ENCODE results near the gene CD109.
A peak's percentile ranks its signal among the peaks of the same experiment; 100 is the strongest.

CD109 gene

GRCh38 chr6:73695619-73696421 is at the start of gene CD109:
CD109 (plus strand) TSS chr6:73696203; CDS start chr6:73696216, 13 bp downstream.
- Histone ChIP-seq H3K27me3 (ENCODE audit: control insufficient read depth, insufficient read depth, low read length) (peaks cover 26% of the 10 kb centered on the region), H3K9me3 (ENCODE audit: control insufficient read depth, low read depth, low read length) (no peaks in the 10 kb centered on the region), H3K4me3 (ENCODE audit: low read length) (peak within 1 kb of the TSS; percentile 68), H3K4me1 (ENCODE audit: control insufficient read depth, low read depth, low read length) (peaks cover 9% of the 10 kb centered on the region), H3K36me3 (ENCODE audit: control insufficient read depth, low read depth, low read length) (no peaks in the 10 kb centered on the region), H3K9ac (ENCODE audit: low read length) (peak within 1 kb of the TSS; percentile 47), H3K27ac (ENCODE audit: low read length) (no peak within 1 kb of the TSS)

GRCh38 chr6:73648166-73648565 is 47.8 kb upstream of the CD109 start:
- H3K9ac ChIP-seq (ENCODE audit: low read length), result no peak overlapping the region
- H3K36me3 ChIP-seq (ENCODE audit: control insufficient read depth, low read depth, low read length), result no peaks in the 10 kb centered on the region
- H3K4me3 ChIP-seq (ENCODE audit: low read length), result no peak overlapping the region
- H3K9me3 ChIP-seq (ENCODE audit: control insufficient read depth, low read depth, low read length), result no peaks in the 10 kb centered on the region
- H3K27me3 ChIP-seq (ENCODE audit: control insufficient read depth, insufficient read depth, low read length), result no peaks in the 10 kb centered on the region
- H3K27ac ChIP-seq (ENCODE audit: low read length), result no peak overlapping the region
- H3K4me1 ChIP-seq (ENCODE audit: control insufficient read depth, low read depth, low read length), result peaks cover 3% of the 10 kb centered on the region

- no peak overlapping the region for H3K4me3 ChIP-seq (ENCODE audit: low read length)
- H3K9me3 ChIP-seq (ENCODE audit: control insufficient read depth, low read depth, low read length), result no peaks in the 10 kb centered on the region
- H3K27ac ChIP-seq (ENCODE audit: low read length), result no peak overlapping the region
- no peak overlapping the region for H3K9ac ChIP-seq (ENCODE audit: low read length)
- no peaks in the 10 kb centered on the region for H3K36me3 ChIP-seq (ENCODE audit: control insufficient read depth, low read depth, low read length)
- peaks cover 6% of the 10 kb centered on the region for H3K4me1 ChIP-seq (ENCODE audit: control insufficient read depth, low read depth, low read length)
- H3K27me3 ChIP-seq (ENCODE audit: control insufficient read depth, insufficient read depth, low read length), result no peaks in the 10 kb centered on the region
Observed at GRCh38 chr6:73649783-73650182, 46.2 kb upstream of the CD109 start.

- Histone ChIP-seq H3K27me3 (ENCODE audit: control insufficient read depth, insufficient read depth, low read length) (no peaks in the 10 kb centered on the region), H3K36me3 (ENCODE audit: control insufficient read depth, low read depth, low read length) (no peaks in the 10 kb centered on the region), H3K9me3 (ENCODE audit: control insufficient read depth, low read depth, low read length) (no peaks in the 10 kb centered on the region), H3K27ac (ENCODE audit: low read length) (no peak overlapping the region), H3K4me3 (ENCODE audit: low read length) (peak overlapping the region; percentile 94), H3K9ac (ENCODE audit: low read length) (peak overlapping the region; percentile 67), H3K4me1 (ENCODE audit: control insufficient read depth, low read depth, low read length) (peaks cover 7% of the 10 kb centered on the region)
Observed at GRCh38 chr6:73652637-73653570, 43.1 kb upstream of the CD109 start.

GRCh38 chr6:73653571-73654424 is 42.2 kb upstream of the CD109 start, which contains the start of gene SLC17A5:
SLC17A5 (minus strand) TSS chr6:73653992; CDS start chr6:73653886, 106 bp downstream.
- Histone ChIP-seq H3K4me3 (ENCODE audit: low read length) (peak within 1 kb of the TSS; percentile 94), H3K27me3 (ENCODE audit: control insufficient read depth, insufficient read depth, low read length) (no peaks in the 10 kb centered on the region), H3K27ac (ENCODE audit: low read length) (peak within 1 kb of the TSS; percentile 81), H3K36me3 (ENCODE audit: control insufficient read depth, low read depth, low read length) (no peaks in the 10 kb centered on the region), H3K9me3 (ENCODE audit: control insufficient read depth, low read depth, low read length) (no peaks in the 10 kb centered on the region), H3K4me1 (ENCODE audit: control insufficient read depth, low read depth, low read length) (peaks cover 7% of the 10 kb centered on the region), H3K9ac (ENCODE audit: low read length) (peak within 1 kb of the TSS; percentile 86)

- Histone ChIP-seq H3K4me3 (ENCODE audit: low read length) (peak overlapping the region; percentile 94), H3K9ac (ENCODE audit: low read length) (no peak overlapping the region), H3K27me3 (ENCODE audit: control insufficient read depth, insufficient read depth, low read length) (no peaks in the 10 kb centered on the region), H3K27ac (ENCODE audit: low read length) (no peak overlapping the region), H3K9me3 (ENCODE audit: control insufficient read depth, low read depth, low read length) (no peaks in the 10 kb centered on the region), H3K36me3 (ENCODE audit: control insufficient read depth, low read depth, low read length) (no peaks in the 10 kb centered on the region), H3K4me1 (ENCODE audit: control insufficient read depth, low read depth, low read length) (peaks cover 7% of the 10 kb centered on the region)
Observed at GRCh38 chr6:73655341-73655917, 40.6 kb upstream of the CD109 start.

GRCh38 chr6:73656531-73657145 is 39.4 kb upstream of the CD109 start:
- H3K27me3 ChIP-seq (ENCODE audit: control insufficient read depth, insufficient read depth, low read length), result no peaks in the 10 kb centered on the region
- no peak overlapping the region for H3K4me3 ChIP-seq (ENCODE audit: low read length)
- H3K9ac ChIP-seq (ENCODE audit: low read length), result no peak overlapping the region
- H3K27ac ChIP-seq (ENCODE audit: low read length), result no peak overlapping the region
- H3K36me3 ChIP-seq (ENCODE audit: control insufficient read depth, low read depth, low read length), result no peaks in the 10 kb centered on the region
- H3K9me3 ChIP-seq (ENCODE audit: control insufficient read depth, low read depth, low read length), result no peaks in the 10 kb centered on the region
- peaks cover 7% of the 10 kb centered on the region for H3K4me1 ChIP-seq (ENCODE audit: control insufficient read depth, low read depth, low read length)

- H3K27me3 ChIP-seq (ENCODE audit: control insufficient read depth, insufficient read depth, low read length), result no peaks in the 10 kb centered on the region
- H3K9me3 ChIP-seq (ENCODE audit: control insufficient read depth, low read depth, low read length), result no peaks in the 10 kb centered on the region
- H3K4me1 ChIP-seq (ENCODE audit: control insufficient read depth, low read depth, low read length), result peaks cover 7% of the 10 kb centered on the region
- H3K9ac ChIP-seq (ENCODE audit: low read length), result no peak overlapping the region
- H3K27ac ChIP-seq (ENCODE audit: low read length), result no peak overlapping the region
- no peak overlapping the region for H3K4me3 ChIP-seq (ENCODE audit: low read length)
- no peaks in the 10 kb centered on the region for H3K36me3 ChIP-seq (ENCODE audit: control insufficient read depth, low read depth, low read length)
Observed at GRCh38 chr6:73657201-73657600, 38.8 kb upstream of the CD109 start.

- H3K27ac ChIP-seq (ENCODE audit: low read length), result no peak overlapping the region
Observed at GRCh38 chr6:73664701-73665100, 31.3 kb upstream of the CD109 start.

GRCh38 chr6:73665686-73666319 is 30.2 kb upstream of the CD109 start:
- no peaks in the 10 kb centered on the region for H3K27me3 ChIP-seq (ENCODE audit: control insufficient read depth, insufficient read depth, low read length)
- H3K27ac ChIP-seq (ENCODE audit: low read length), result no peak overlapping the region
- H3K4me3 ChIP-seq (ENCODE audit: low read length), result no peak overlapping the region

More at GRCh38 chr6:73664701-73665100, 31.3 kb upstream of the CD109 start:
- H3K36me3 ChIP-seq (ENCODE audit: control insufficient read depth, low read depth, low read length), result no peaks in the 10 kb centered on the region
- no peaks in the 10 kb centered on the region for H3K27me3 ChIP-seq (ENCODE audit: control insufficient read depth, insufficient read depth, low read length)
- no peak overlapping the region for H3K4me3 ChIP-seq (ENCODE audit: low read length)
- no peaks in the 10 kb centered on the region for H3K9me3 ChIP-seq (ENCODE audit: control insufficient read depth, low read depth, low read length)
- no peak overlapping the region for H3K9ac ChIP-seq (ENCODE audit: low read length)
- H3K4me1 ChIP-seq (ENCODE audit: control insufficient read depth, low read depth, low read length), result no peaks in the 10 kb centered on the region

More at GRCh38 chr6:73665686-73666319, 30.2 kb upstream of the CD109 start:
- Histone ChIP-seq H3K36me3 (ENCODE audit: control insufficient read depth, low read depth, low read length) (no peaks in the 10 kb centered on the region), H3K4me1 (ENCODE audit: control insufficient read depth, low read depth, low read length) (no peaks in the 10 kb centered on the region), H3K9ac (ENCODE audit: low read length) (no peak overlapping the region), H3K9me3 (ENCODE audit: control insufficient read depth, low read depth, low read length) (no peaks in the 10 kb centered on the region)
